ENCODE measurements around the gene MLH3.

The MLH3 gene

DNA sequence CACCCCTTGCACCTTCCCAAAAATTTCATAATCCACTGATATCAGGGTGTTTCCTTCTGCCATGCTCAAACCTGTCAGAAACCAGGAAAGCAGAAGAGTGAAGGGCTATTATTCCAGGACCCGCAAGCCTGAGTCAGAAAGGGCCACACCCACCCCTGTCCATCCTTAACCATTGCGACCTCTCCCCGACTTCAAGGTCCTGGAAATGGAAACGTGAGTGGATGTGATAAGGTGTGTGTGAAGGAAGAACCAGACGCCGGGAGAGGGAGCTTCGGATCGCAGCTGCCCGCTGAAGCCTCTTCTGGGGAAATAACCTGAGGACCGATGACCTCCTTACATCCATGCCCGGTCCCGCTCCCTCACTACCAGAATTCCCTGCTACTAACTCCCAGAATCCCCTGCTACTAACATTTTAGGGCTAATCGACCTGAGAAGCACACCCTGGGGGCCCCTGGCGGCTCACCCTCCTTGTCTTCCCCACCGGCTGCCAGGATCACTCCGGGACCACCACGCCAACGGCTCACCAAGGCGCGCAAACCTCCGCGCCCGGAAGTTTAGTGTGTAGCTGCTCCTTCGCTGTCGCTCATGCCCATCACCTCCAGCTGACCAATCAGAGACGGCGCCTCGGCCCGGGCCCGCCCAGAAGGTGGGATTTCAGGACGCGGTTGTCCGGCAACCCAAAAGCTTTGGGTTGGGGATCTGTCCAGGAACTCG lies 12.4 kb upstream of the MLH3 start, which contains the start of gene ACYP1:
Gene ACYP1 (minus strand): TSS at position 534 of the 714 bp plus-strand sequence. CDS start 471 bp downstream, at position 63.
- TF ChIP-seq EZH2phosphoT487 (IDR thresholded peaks at IDR 0.05; ENCODE audit: borderline replicate concordance) (no peak), CTCF (conservative IDR thresholded peaks at IDR 0.05; ENCODE audit: low read length) (no peak; the same call in 1 of the 2 replicates)
- Histone ChIP-seq H4K20me1 (ENCODE audit: insufficient read depth, low read length, poor library complexity, severe bottlenecking) (no peaks in the 10 kb centered on the region), H3K9ac (ENCODE audit: low read depth, low read length, poor library complexity, severe bottlenecking) (peak within 1 kb of the TSS; percentile 90), H3K27me3 (ENCODE audit: insufficient read depth, low read length, poor library complexity, severe bottlenecking) (no peaks in the 10 kb centered on the region), H3K9me3 (ENCODE audit: insufficient read depth, low read depth, low read length) (no peaks in the 10 kb centered on the region), H3K4me1 (ENCODE audit: insufficient read depth, low read length, poor library complexity, severe bottlenecking) (peaks cover 9% of the 10 kb centered on the region), H3F3A (ENCODE audit: low read depth) (no peaks in the 10 kb centered on the region), H3K4me3 (ENCODE audit: low read length, poor library complexity, severe bottlenecking) (peak within 1 kb of the TSS; percentile 95), H2AFZ (ENCODE audit: low read length) (peak within 1 kb of the TSS; percentile 94), H3K79me2 (ENCODE audit: insufficient read depth, low read length) (peaks cover 30% of the 10 kb centered on the region), H3K4me2 (ENCODE audit: low read depth, low read length, poor library complexity, severe bottlenecking) (peak within 1 kb of the TSS; percentile 90), H3K9me2 (replicated peaks; ENCODE audit: low read depth, low read length) (no peaks in the 10 kb centered on the region), H3K36me3 (ENCODE audit: insufficient read depth, low read length) (no peaks in the 10 kb centered on the region)

DNA sequence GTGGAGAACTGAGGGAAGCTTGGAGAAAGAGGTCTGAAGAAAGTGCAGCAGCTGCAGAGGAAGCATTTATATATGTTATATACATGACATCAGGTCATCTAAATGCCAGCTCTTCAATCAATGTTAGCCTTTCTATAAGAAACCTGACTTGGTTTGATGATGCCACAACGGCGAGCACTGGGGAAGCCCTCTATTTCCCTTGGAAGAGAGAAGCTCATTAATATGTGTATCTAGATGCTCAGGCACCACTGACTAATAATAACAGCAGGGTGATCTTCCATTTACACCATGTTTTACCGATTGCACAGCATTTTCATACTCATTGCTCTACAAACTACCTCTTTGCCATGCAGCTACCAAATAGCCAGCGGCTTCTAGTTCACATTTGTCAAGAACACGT lies 11.7 kb upstream of the MLH3 start:
- Histone ChIP-seq H3K4me2 (ENCODE audit: low read depth, low read length, poor library complexity, severe bottlenecking) (peak overlapping the region; percentile 90), H2AFZ (ENCODE audit: low read length) (peak overlapping the region; percentile 94; the same call in 1 of the 2 replicates), H3K79me2 (ENCODE audit: insufficient read depth, low read length) (peaks cover 30% of the 10 kb centered on the region), H3K9me2 (replicated peaks; ENCODE audit: low read depth, low read length) (no peaks in the 10 kb centered on the region), H3F3A (ENCODE audit: low read depth) (no peaks in the 10 kb centered on the region), H3K36me3 (ENCODE audit: insufficient read depth, low read length) (no peaks in the 10 kb centered on the region), H3K9ac (ENCODE audit: low read depth, low read length, poor library complexity, severe bottlenecking) (peak overlapping the region; percentile 90), H3K4me1 (ENCODE audit: insufficient read depth, low read length, poor library complexity, severe bottlenecking) (peaks cover 9% of the 10 kb centered on the region), H4K20me1 (ENCODE audit: insufficient read depth, low read length, poor library complexity, severe bottlenecking) (no peaks in the 10 kb centered on the region), H3K27me3 (ENCODE audit: insufficient read depth, low read length, poor library complexity, severe bottlenecking) (no peaks in the 10 kb centered on the region), H3K4me3 (ENCODE audit: low read length, poor library complexity, severe bottlenecking) (peak overlapping the region; percentile 95), H3K9me3 (ENCODE audit: insufficient read depth, low read depth, low read length) (no peaks in the 10 kb centered on the region)
- no peak for TF ChIP-seq EZH2phosphoT487 (IDR thresholded peaks at IDR 0.05; ENCODE audit: borderline replicate concordance)
- no peak for TF ChIP-seq CTCF (conservative IDR thresholded peaks at IDR 0.05; ENCODE audit: low read length)

GRCh38 chr14:75060420-75060819 lies 9.2 kb upstream of the MLH3 start:
- H3K27me3 ChIP-seq (ENCODE audit: insufficient read depth, low read length, poor library complexity, severe bottlenecking), result no peaks in the 10 kb centered on the region
- peaks cover 9% of the 10 kb centered on the region for H3K4me1 ChIP-seq (ENCODE audit: insufficient read depth, low read length, poor library complexity, severe bottlenecking)
- H3K9me3 ChIP-seq (ENCODE audit: insufficient read depth, low read depth, low read length), result no peaks in the 10 kb centered on the region
- H3F3A ChIP-seq (ENCODE audit: low read depth), result no peaks in the 10 kb centered on the region
- no peak overlapping the region for H3K4me2 ChIP-seq (ENCODE audit: low read depth, low read length, poor library complexity, severe bottlenecking)
- H4K20me1 ChIP-seq (ENCODE audit: insufficient read depth, low read length, poor library complexity, severe bottlenecking), result no peaks in the 10 kb centered on the region
- no peak overlapping the region for H3K4me3 ChIP-seq (ENCODE audit: low read length, poor library complexity, severe bottlenecking)
- no peak overlapping the region for H2AFZ ChIP-seq (ENCODE audit: low read length)
- no peaks in the 10 kb centered on the region for H3K9me2 ChIP-seq (replicated peaks; ENCODE audit: low read depth, low read length)
- H3K9ac ChIP-seq (ENCODE audit: low read depth, low read length, poor library complexity, severe bottlenecking), result no peak overlapping the region
- H3K79me2 ChIP-seq (ENCODE audit: insufficient read depth, low read length), result peaks cover 30% of the 10 kb centered on the region
- TF ChIP-seq EZH2phosphoT487 (IDR thresholded peaks at IDR 0.05; ENCODE audit: borderline replicate concordance) (no peak), CTCF (conservative IDR thresholded peaks at IDR 0.05; ENCODE audit: low read length) (no peak)
- H3K36me3 ChIP-seq (ENCODE audit: insufficient read depth, low read length), result no peaks in the 10 kb centered on the region

Data from Loucy (cell line).